K562 (cell line): ENCODE results near the gene CD68. TPM values are rescaled to one million over a fixed set of nuclear protein-coding genes. Genes with fewer than 3 reads are reported as not detected.

Experiments
- E2F1 ChIP-seq: sonication (generic); formaldehyde crosslinking; IDR thresholded peaks from 2 replicates; pipeline ENCODE4 v1.8.1; 2023; ENCODE audit warnings: mild to moderate bottlenecking, missing genetic modification reagents, moderate library complexity
- ESRRA ChIP-seq: fragments of 450-650 bp; IDR thresholded peaks from 2 replicates; pipeline ENCODE4 v1.6.1; 2014; ENCODE audit warnings: low read depth, mild to moderate bottlenecking, moderate library complexity, borderline replicate concordance
- FIP1L1 ChIP-seq: fragments of 200-400 bp; formaldehyde crosslinking; IDR thresholded peaks from 2 replicates; pipeline ENCODE4 v1.6.1; 2018; ENCODE audit warnings: mild to moderate bottlenecking, low read depth, low read length; ENCODE audit not compliant: poor library complexity, severe bottlenecking
- HDAC3 ChIP-seq: fragments of 450-650 bp; IDR thresholded peaks from 2 replicates; pipeline ENCODE4 v1.6.1; 2018; ENCODE audit warnings: borderline replicate concordance, mild to moderate bottlenecking, moderate library complexity; ENCODE audit not compliant: partially characterized antibody
- KAT2B ChIP-seq: IDR thresholded peaks from one replicate; pipeline ENCODE4 v1.6.1; 2012; ENCODE audit warnings: low read depth, mild to moderate bottlenecking, control low read depth, inconsistent platforms, low read length, moderate library complexity
- KAT7 ChIP-seq: sonication (generic); formaldehyde crosslinking; IDR thresholded peaks from 2 replicates; pipeline ENCODE4 v1.8.0; 2022; ENCODE audit warnings: missing genetic modification reagents, mild to moderate bottlenecking, borderline replicate concordance
- NCOA1 ChIP-seq: fragments of 450-650 bp; IDR thresholded peaks from 2 replicates; pipeline ENCODE4 v1.6.1; 2016; ENCODE audit warnings: low read depth
- NRF1 ChIP-seq, 2 experiments: fragments of 450-650 bp; IDR thresholded peaks in 1 of 2; conservative IDR thresholded peaks in 1 of 2; 2 replicates each; pipeline ENCODE4 v1.6.1; 2014; ENCODE audit warnings: mild to moderate bottlenecking in 2 of 2
- PHF21A ChIP-seq: fragments of 450-650 bp; IDR thresholded peaks from 2 replicates; pipeline ENCODE4 v1.6.1; 2017; ENCODE audit warnings: low read depth, borderline replicate concordance
- RB1 ChIP-seq: fragments of 450-650 bp; IDR thresholded peaks from 2 replicates; pipeline ENCODE4 v1.6.1; 2017; ENCODE audit warnings: low read depth, mild to moderate bottlenecking
- RBFOX2 ChIP-seq: fragments of 200-400 bp; formaldehyde crosslinking; IDR thresholded peaks from 2 replicates; pipeline ENCODE4 v1.6.1; 2017; ENCODE audit warnings: low read depth, mild to moderate bottlenecking, low read length, moderate library complexity
- RBM14 ChIP-seq: fragments of 200-400 bp; formaldehyde crosslinking; IDR thresholded peaks from 2 replicates; pipeline ENCODE4 v1.6.1; 2018; ENCODE audit warnings: low read depth, mild to moderate bottlenecking, low read length, moderate library complexity, borderline replicate concordance; ENCODE audit not compliant: insufficient read depth
- RHOXF2B ChIP-seq: fragments of 250-450 bp; sonication (Bioruptor Pico); conservative IDR thresholded peaks from 2 replicates; pipeline ENCODE4 v1.5.1; 2021
- RUNX1 ChIP-seq: sonication (generic); IDR thresholded peaks from 2 replicates; pipeline ENCODE4 v1.6.1; 2016; ENCODE audit warnings: antibody characterized with exemption, low read depth
- TCF15 ChIP-seq: fragments of 250-450 bp; sonication (Bioruptor Pico); IDR thresholded peaks from 2 replicates; pipeline ENCODE4 v1.8.0; 2022; ENCODE audit warnings: moderate library complexity, mild to moderate bottlenecking, inconsistent platforms
- THAP12 ChIP-seq: fragments of 250-450 bp; sonication (Bioruptor Pico); IDR thresholded peaks from 2 replicates; pipeline ENCODE4 v1.9.0; 2021; ENCODE audit warnings: mild to moderate bottlenecking, inconsistent platforms
- ZBTB17 ChIP-seq: fragments of 450-650 bp; formaldehyde crosslinking; IDR thresholded peaks from 2 replicates; pipeline ENCODE4 v1.4.0; 2020; ENCODE audit warnings: mild to moderate bottlenecking
- ZNF217 ChIP-seq: sonication (generic); formaldehyde crosslinking; IDR thresholded peaks from 2 replicates; pipeline ENCODE4 v1.8.0; 2022; ENCODE audit warnings: mild to moderate bottlenecking, missing genetic modification reagents
- ZNF324 ChIP-seq: fragments of 250-450 bp; sonication (Bioruptor Pico); IDR thresholded peaks from 2 replicates; pipeline ENCODE4 v1.4.0; 2020; ENCODE audit warnings: mild to moderate bottlenecking
- ZNF57 ChIP-seq: fragments of 450-650 bp; formaldehyde crosslinking; IDR thresholded peaks from 2 replicates; pipeline ENCODE4 v1.4.0; 2020; ENCODE audit warnings: mild to moderate bottlenecking, moderate library complexity
- polyA plus RNA-seq, 8 experiments: library from polyadenylated mRNA; depleted of rRNA in 4 of 8; stranded (reverse) in 5 of 8; unstranded in 3 of 8; fragments of >200 nt; fragmentation: Nextera tagmentation in 2 of 8; fragmentation: Illumina TruSeq in 1 of 8; extraction: Ambion mirVana in 2 of 8; extraction: Trizol in 1 of 8; gene quantifications; 2 replicates each; pipeline versions ENCODE4 v1.2.1 to v1.2.3, GENCODE V29; 2011 to 2014; ENCODE audit warnings: inconsistent platforms in 1 of 8, missing spikeins in 1 of 8
- total RNA-seq, 7 experiments: library from RNA; depleted of rRNA in 6 of 7; stranded (reverse); fragments of >200 nt in 6 of 7; fragmentation: Illumina TruSeq in 2 of 7; extraction: Trizol in 2 of 7; gene quantifications; 2 replicates each; pipeline versions ENCODE4 v1.2.1 to v1.2.3, GENCODE V29; 2011 to 2021; ENCODE audit warnings: low replicate concordance in 1 of 7
- TF ChIP-seq, protein P1 (sequence below): fragments of 200-800 bp; sonication (Bioruptor generic); IDR thresholded peaks from 2 replicates; pipeline ENCODE4 v1.6.1; 2017; ENCODE audit warnings: missing genetic modification characterization, missing compliant biosample characterization
- TF ChIP-seq, protein P2 (sequence below): sonication (generic); formaldehyde crosslinking; IDR thresholded peaks from 2 replicates; pipeline ENCODE4 v1.8.1; 2022; ENCODE audit warnings: missing genetic modification reagents

CD68 gene
- total and polyA plus RNA-seq, 9 of the 15 experiments (the other 6 are each of a cell fraction or from before 2014, with no cell fraction given) = 28.2 to 89.8 (median 37.7) TPM

GRCh38 chr17:7627250-7628121 lies 48.0 kb downstream of the CD68 start, which contains the start of gene SAT2 (continued):
- TF ChIP-seq ZBTB17 (CRISPR knock-in tag) (no peak), ZNF217 (CRISPR knock-in tag) (no peak), RBFOX2 (peak; percentile 61), PHF21A (no peak), KAT2B (no peak), THAP12 (CRISPR knock-in tag) (no peak), NCOA1 (no peak), E2F1 (no peak), ZNF57 (CRISPR knock-in tag) (no peak), FIP1L1 (no peak), RBM14 (no peak), HDAC3 (no peak), RB1 (no peak), KAT7 (CRISPR knock-in tag) (no peak), ZNF324 (CRISPR knock-in tag) (peak; percentile 52; the same call in 1 of the 2 replicates), RHOXF2B (CRISPR knock-in tag) (no peak), NRF1 (conservative IDR thresholded peaks at IDR 0.05 in 1 of 2, IDR thresholded peaks at IDR 0.05 in 1 of 2) (peak in 1 of 2 experiments; percentile 40; a peak in 2 of 4 replicates), ESRRA (peak; percentile 60; the same call in 1 of the 2 replicates), TCF15 (CRISPR knock-in tag) (no peak), RUNX1 (no peak)
- TF ChIP-seq, protein P1, sequence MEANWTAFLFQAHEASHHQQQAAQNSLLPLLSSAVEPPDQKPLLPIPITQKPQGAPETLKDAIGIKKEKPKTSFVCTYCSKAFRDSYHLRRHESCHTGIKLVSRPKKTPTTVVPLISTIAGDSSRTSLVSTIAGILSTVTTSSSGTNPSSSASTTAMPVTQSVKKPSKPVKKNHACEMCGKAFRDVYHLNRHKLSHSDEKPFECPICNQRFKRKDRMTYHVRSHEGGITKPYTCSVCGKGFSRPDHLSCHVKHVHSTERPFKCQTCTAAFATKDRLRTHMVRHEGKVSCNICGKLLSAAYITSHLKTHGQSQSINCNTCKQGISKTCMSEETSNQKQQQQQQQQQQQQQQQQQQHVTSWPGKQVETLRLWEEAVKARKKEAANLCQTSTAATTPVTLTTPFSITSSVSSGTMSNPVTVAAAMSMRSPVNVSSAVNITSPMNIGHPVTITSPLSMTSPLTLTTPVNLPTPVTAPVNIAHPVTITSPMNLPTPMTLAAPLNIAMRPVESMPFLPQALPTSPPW = peak; percentile 88
- TF ChIP-seq, protein P2, sequence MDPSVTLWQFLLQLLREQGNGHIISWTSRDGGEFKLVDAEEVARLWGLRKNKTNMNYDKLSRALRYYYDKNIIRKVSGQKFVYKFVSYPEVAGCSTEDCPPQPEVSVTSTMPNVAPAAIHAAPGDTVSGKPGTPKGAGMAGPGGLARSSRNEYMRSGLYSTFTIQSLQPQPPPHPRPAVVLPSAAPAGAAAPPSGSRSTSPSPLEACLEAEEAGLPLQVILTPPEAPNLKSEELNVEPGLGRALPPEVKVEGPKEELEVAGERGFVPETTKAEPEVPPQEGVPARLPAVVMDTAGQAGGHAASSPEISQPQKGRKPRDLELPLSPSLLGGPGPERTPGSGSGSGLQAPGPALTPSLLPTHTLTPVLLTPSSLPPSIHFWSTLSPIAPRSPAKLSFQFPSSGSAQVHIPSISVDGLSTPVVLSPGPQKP = no peak
